HepG2 (cell line): ENCODE results near the gene TOMM20. TPM values are rescaled to one million over a fixed set of nuclear protein-coding genes. Genes with fewer than 3 reads are reported as not detected.
A peak's percentile ranks its signal among the peaks of the same experiment; 100 is the strongest.

Experiments used
- AGO2 ChIP-seq: fragments of 200-400 bp; formaldehyde crosslinking; optimal IDR thresholded peaks from 2 replicates; pipeline ENCODE3; 2017; ENCODE audit warnings: mild to moderate bottlenecking, low read depth, low read length, moderate library complexity
- ARNT2 ChIP-seq: sonication (generic); formaldehyde crosslinking; IDR thresholded peaks from 2 replicates; pipeline ENCODE4 v1.8.0; 2022; ENCODE audit warnings: mild to moderate bottlenecking, low read depth, missing genetic modification reagents, moderate library complexity
- CAMTA2 ChIP-seq: sonication (generic); formaldehyde crosslinking; IDR thresholded peaks from 2 replicates; pipeline ENCODE4 v1.4.0; 2020; ENCODE audit warnings: mild to moderate bottlenecking, missing genetic modification reagents, borderline replicate concordance
- CHD4 ChIP-seq: fragments of 200-600 bp; sonication (generic); IDR thresholded peaks from 2 replicates; pipeline ENCODE4 v1.7.0; 2017; ENCODE audit warnings: mild to moderate bottlenecking, low read length, borderline replicate concordance
- ELF4 ChIP-seq: sonication (generic); formaldehyde crosslinking; IDR thresholded peaks from 2 replicates; pipeline ENCODE4 v1.5.0; 2020; ENCODE audit warnings: missing genetic modification reagents, mild to moderate bottlenecking, moderate library complexity, borderline replicate concordance
- FOXM1 ChIP-seq: sonication (generic); formaldehyde crosslinking; IDR thresholded peaks from 2 replicates; pipeline ENCODE4 v1.5.0; 2020; ENCODE audit warnings: missing genetic modification reagents
- FOXO4 ChIP-seq: sonication (generic); formaldehyde crosslinking; conservative IDR thresholded peaks from 2 replicates; pipeline ENCODE4 v1.8.1; 2023; ENCODE audit warnings: missing genetic modification reagents
- HIVEP1 ChIP-seq: sonication (generic); formaldehyde crosslinking; IDR thresholded peaks from 2 replicates; pipeline ENCODE4 v1.4.0; 2020; ENCODE audit warnings: mild to moderate bottlenecking, missing genetic modification reagents
- IRF9 ChIP-seq: sonication (generic); formaldehyde crosslinking; IDR thresholded peaks from 2 replicates; pipeline ENCODE4 v1.8.0; 2022; ENCODE audit warnings: missing genetic modification reagents, mild to moderate bottlenecking, borderline replicate concordance
- KLF6 ChIP-seq: IDR thresholded peaks from 2 replicates; pipeline ENCODE4 v1.8.0; 2016; ENCODE audit warnings: missing biosample characterization, missing genetic modification reagents
- MIER3 ChIP-seq: IDR thresholded peaks from 2 replicates; pipeline ENCODE4 v1.6.1; 2016; ENCODE audit warnings: missing compliant biosample characterization, borderline replicate concordance
- NFE2L2 ChIP-seq: fragments of 150-350 bp; IDR thresholded peaks from 2 replicates; pipeline ENCODE4 v1.6.1; 2014; ENCODE audit warnings: low read length
- RFX3 ChIP-seq: IDR thresholded peaks from 2 replicates; pipeline ENCODE4 v1.6.1; 2016; ENCODE audit warnings: missing biosample characterization, missing genetic modification reagents
- SOX6 ChIP-seq, 2 experiments: fragments of 450-650 bp in 1 of 2; sonication (generic) in 1 of 2; formaldehyde crosslinking in 1 of 2; IDR thresholded peaks; 2 replicates each; pipeline versions ENCODE4 v1.4.0 to v1.6.1; 2017 to 2020; ENCODE audit warnings: antibody characterized with exemption in 1 of 2, mild to moderate bottlenecking in 1 of 2, missing genetic modification reagents in 1 of 2
- SUZ12 ChIP-seq: fragments of 150-350 bp; IDR thresholded peaks from 2 replicates; pipeline ENCODE4 v1.6.1; 2014; ENCODE audit warnings: low read depth, low read length
- TAF1 ChIP-seq: sonication (generic); formaldehyde crosslinking; IDR thresholded peaks from 2 replicates; pipeline ENCODE4 v1.4.0; 2020; ENCODE audit warnings: missing genetic modification reagents
- ZBTB14 ChIP-seq: sonication (generic); formaldehyde crosslinking; IDR thresholded peaks from 2 replicates; pipeline ENCODE4 v1.4.0; 2020; ENCODE audit warnings: missing genetic modification reagents
- ZBTB38 ChIP-seq: sonication (generic); formaldehyde crosslinking; IDR thresholded peaks from 2 replicates; pipeline ENCODE4 v1.5.1; 2020; ENCODE audit warnings: mild to moderate bottlenecking, missing genetic modification reagents
- ZKSCAN5 ChIP-seq: sonication (generic); formaldehyde crosslinking; IDR thresholded peaks from 2 replicates; pipeline ENCODE4 v1.5.1; 2020; ENCODE audit warnings: mild to moderate bottlenecking, missing genetic modification reagents
- ZNF207 ChIP-seq: fragments of 450-650 bp; IDR thresholded peaks from 2 replicates; pipeline ENCODE4 v1.6.1; 2016; ENCODE audit warnings: antibody characterized with exemption, borderline replicate concordance
- ZNF430 ChIP-seq: sonication (generic); formaldehyde crosslinking; IDR thresholded peaks from 2 replicates; pipeline ENCODE4 v1.9.0; 2021; ENCODE audit warnings: mild to moderate bottlenecking, missing genetic modification reagents
- ZNF446 ChIP-seq: sonication (generic); formaldehyde crosslinking; IDR thresholded peaks from 2 replicates; pipeline ENCODE4 v1.5.0; 2020; ENCODE audit warnings: mild to moderate bottlenecking, missing genetic modification reagents
- ZNF451 ChIP-seq: sonication (generic); formaldehyde crosslinking; IDR thresholded peaks from 2 replicates; pipeline ENCODE4 v1.5.0; 2020; ENCODE audit warnings: mild to moderate bottlenecking, missing genetic modification reagents
- ZNF547 ChIP-seq: sonication (generic); formaldehyde crosslinking; IDR thresholded peaks from 2 replicates; pipeline ENCODE4 v1.5.1; 2020; ENCODE audit warnings: mild to moderate bottlenecking, missing genetic modification reagents
- ZNF607 ChIP-seq: sonication (generic); formaldehyde crosslinking; IDR thresholded peaks from 2 replicates; pipeline ENCODE4 v1.5.1; 2020; ENCODE audit warnings: missing genetic modification reagents, mild to moderate bottlenecking, borderline replicate concordance
- ZNF615 ChIP-seq: sonication (generic); formaldehyde crosslinking; IDR thresholded peaks from 2 replicates; pipeline ENCODE4 v1.5.0; 2020; ENCODE audit warnings: mild to moderate bottlenecking, missing genetic modification reagents, borderline replicate concordance
- ZNF713 ChIP-seq: sonication (generic); formaldehyde crosslinking; IDR thresholded peaks from 2 replicates; pipeline ENCODE4 v1.4.0; 2020; ENCODE audit warnings: mild to moderate bottlenecking, missing genetic modification reagents
- ZNF747 ChIP-seq: sonication (generic); formaldehyde crosslinking; IDR thresholded peaks from 2 replicates; pipeline ENCODE4 v1.8.1; 2023; ENCODE audit warnings: missing genetic modification reagents, mild to moderate bottlenecking, borderline replicate concordance
- ZSCAN25 ChIP-seq: sonication (generic); formaldehyde crosslinking; IDR thresholded peaks from 2 replicates; pipeline ENCODE4 v1.8.0; 2022; ENCODE audit warnings: mild to moderate bottlenecking, missing genetic modification reagents
- polyA plus RNA-seq, 8 experiments: library from polyadenylated mRNA; depleted of rRNA in 3 of 8; stranded (reverse) in 7 of 8; unstranded in 1 of 8; fragments of >200 nt; fragmentation: Illumina TruSeq in 4 of 8; extraction: Trizol in 4 of 8; gene quantifications; 2 replicates each; pipeline versions ENCODE4 v1.2.1 to v1.2.3, GENCODE V29; 2011 to 2016; ENCODE audit warnings: low read depth in 4 of 8, missing spikeins in 1 of 8, mixed read lengths in 1 of 8; ENCODE audit not compliant: insufficient read depth in 1 of 8
- total RNA-seq, 5 experiments: library from RNA; depleted of rRNA; stranded (reverse); fragments of >200 nt; fragmentation: Illumina TruSeq; extraction: Trizol; gene quantifications; 2 replicates each; pipeline ENCODE4 v1.2.3, GENCODE V29; 2016; ENCODE audit warnings: low read depth in 1 of 5

The TOMM20 gene
- total and polyA plus RNA-seq, 2 of the 13 experiments (the other 11 are each of a cell fraction or from before 2014, with no cell fraction given), result 153 to 376 TPM

- TF ChIP-seq SOX6 (IDR thresholded peaks at IDR 0.05) (no peak), SOX6 (CRISPR knock-in tag; IDR thresholded peaks at IDR 0.05) (peak; percentile 76; the same call in 1 of the 2 replicates), NFE2L2 (no peak), KLF6 (CRISPR knock-in tag) (peak; percentile 89; the same call in 1 of the 2 replicates), ZNF451 (CRISPR knock-in tag) (peak; percentile 74; the same call in 1 of the 2 replicates), ZKSCAN5 (CRISPR knock-in tag) (no peak), ZNF747 (CRISPR knock-in tag) (peak; percentile 85; the same call in 1 of the 2 replicates), ZNF547 (CRISPR knock-in tag) (peak; percentile 94), ZNF207 (no peak), ZNF615 (CRISPR knock-in tag) (peak; percentile 79; the same call in 1 of the 2 replicates), FOXO4 (CRISPR knock-in tag) (no peak), ZNF713 (CRISPR knock-in tag) (no peak), FOXM1 (0 out of 2 replicates have a peak, but pooled peaks have one; percentile 45), HIVEP1 (CRISPR knock-in tag) (peak; percentile 68), ZBTB14 (CRISPR knock-in tag) (no peak; the same call in 1 of the 2 replicates), IRF9 (CRISPR knock-in tag) (no peak), AGO2 (peak; percentile 56), MIER3 (CRISPR knock-in tag) (peak; percentile 72; the same call in 1 of the 2 replicates), RFX3 (CRISPR knock-in tag) (no peak), TAF1 (CRISPR knock-in tag) (peak; percentile 98), ZNF607 (peak; percentile 91), ZNF446 (CRISPR knock-in tag) (peak; percentile 67), ARNT2 (CRISPR knock-in tag) (peak; percentile 93), SUZ12 (no peak), ZSCAN25 (CRISPR knock-in tag) (peak; percentile 89), ZNF430 (peak; percentile 97; the same call in 1 of the 2 replicates), ELF4 (peak; percentile 99), ZBTB38 (CRISPR knock-in tag) (peak; percentile 91), CAMTA2 (peak; percentile 93), CHD4 (no peak)
These were observed 32.5 kb upstream of the TOMM20 start, which contains the start of gene RBM34 (continued) for GRCh38 chr1:235160957-235161684.
